H1 (cell line): Measurements from ENCODE around the gene BOLL. TPM values are rescaled to one million over a fixed set of nuclear protein-coding genes. Genes with fewer than 3 reads are reported as not detected.

Experiments used
- CEBPB ChIP-seq: IDR thresholded peaks from 2 replicates; pipeline ENCODE4 v1.6.1; 2012; ENCODE audit warnings: low read depth, low read length
- EP300 ChIP-seq, 2 experiments: IDR thresholded peaks; 1 replicate in 1 of 2; 2 replicates in 1 of 2; pipeline ENCODE4 v1.6.1; 2011 to 2012; ENCODE audit warnings: low read depth in 2 of 2, low read length in 2 of 2, mild to moderate bottlenecking in 2 of 2, borderline replicate concordance in 1 of 2, inconsistent platforms in 1 of 2, moderate library complexity in 1 of 2
- GTF2F1 ChIP-seq: IDR thresholded peaks from 2 replicates; pipeline ENCODE4 v1.6.1; 2012; ENCODE audit warnings: low read depth, low read length, improper control_type of control experiment, borderline replicate concordance
- HDAC6 ChIP-seq: IDR thresholded peaks from one replicate; pipeline ENCODE4 v1.7.1; 2012; ENCODE audit warnings: low read depth, mild to moderate bottlenecking, inconsistent platforms, low read length, moderate library complexity
- KDM5A ChIP-seq: fragments of 200-600 bp; IDR thresholded peaks from 2 replicates; pipeline ENCODE4 v1.7.1; 2012; ENCODE audit warnings: mild to moderate bottlenecking, low read length, inconsistent platforms, mixed read lengths
- MAFK ChIP-seq: IDR thresholded peaks from 2 replicates; pipeline ENCODE4 v1.6.1; 2012; ENCODE audit warnings: low read depth, mild to moderate bottlenecking, improper control_type of control experiment, low read length
- RAD21 ChIP-seq, 2 experiments: IDR thresholded peaks in 1 of 2; conservative IDR thresholded peaks in 1 of 2; 2 replicates each; pipeline ENCODE4 v1.6.1; 2011; ENCODE audit warnings: low read depth in 2 of 2, low read length in 2 of 2, improper control_type of control experiment in 1 of 2, inconsistent platforms in 1 of 2, mild to moderate bottlenecking in 1 of 2, moderate library complexity in 1 of 2
- RNF2 ChIP-seq: fragments of 200-900, 300-1000 bp; sonication (generic); IDR thresholded peaks from 2 replicates; pipeline ENCODE4 v1.7.1; 2016; ENCODE audit warnings: borderline replicate concordance, low read depth, mild to moderate bottlenecking, antibody characterized with exemption, low read length; ENCODE audit not compliant: poor library complexity, severe bottlenecking; ENCODE audit errors: missing control alignments
- SP1 ChIP-seq: IDR thresholded peaks from 2 replicates; pipeline ENCODE4 v1.6.1; 2011; ENCODE audit warnings: low read depth, low read length
- polyA plus RNA-seq, 7 experiments: library from polyadenylated mRNA; depleted of rRNA in 3 of 7; stranded (reverse) in 5 of 7; unstranded in 2 of 7; fragments of >200 nt in 5 of 7; fragments of 200-250 nt in 2 of 7; gene quantifications; 1 replicate in 5 of 7; 2 replicates in 1 of 7; 4 replicates in 1 of 7; pipeline versions ENCODE4 v1.2.1 to v1.2.3, GENCODE V29; 2011 to 2013; ENCODE audit warnings: missing spikeins in 2 of 7, mixed read lengths in 2 of 7
- total RNA-seq: library from RNA; stranded (reverse); fragmentation: NEBNext Ultra II Directional; extraction: Animal tissue kit (Norgen Biotek cat#: 25700); gene quantifications from 2 replicates; pipeline ENCODE4 v1.2.1, GENCODE V29; 2021
- TF ChIP-seq, protein P1 (sequence below): fragments of 300-600 bp; sonication (generic); IDR thresholded peaks from 2 replicates; pipeline ENCODE4 v1.7.1; 2012; ENCODE audit warnings: low read length, moderate library complexity, mild to moderate bottlenecking, inconsistent platforms; ENCODE audit not compliant: insufficient replicate concordance
- TF ChIP-seq, protein P2 (sequence below): IDR thresholded peaks from 2 replicates; pipeline ENCODE4 v1.6.1; 2012; ENCODE audit warnings: inconsistent platforms

Gene BOLL
- total and polyA plus RNA-seq, 2 of the 8 experiments (the other 6 are each of a cell fraction or from before 2014, with no cell fraction given), result not detected

DNA sequence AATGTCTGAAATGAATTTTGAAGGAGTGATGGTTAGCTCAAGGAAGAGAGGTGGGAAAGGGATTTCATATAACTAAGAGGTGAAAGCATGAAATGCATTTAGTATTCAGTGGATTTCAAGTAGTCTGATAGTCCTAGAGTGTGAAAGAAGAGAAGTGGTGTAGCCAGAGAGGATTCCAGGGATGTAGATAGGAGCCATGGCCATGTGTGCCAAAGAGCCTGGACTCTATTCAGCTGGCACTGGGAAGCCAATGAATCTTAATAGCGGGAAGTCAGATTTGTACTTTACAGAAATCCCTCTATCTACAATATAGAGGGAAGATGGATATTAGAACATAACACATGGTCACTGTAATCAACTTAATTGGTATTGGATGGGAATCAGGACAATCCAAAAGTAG is 8.3 kb upstream of the BOLL start (continued):
- TF ChIP-seq, protein P1, sequence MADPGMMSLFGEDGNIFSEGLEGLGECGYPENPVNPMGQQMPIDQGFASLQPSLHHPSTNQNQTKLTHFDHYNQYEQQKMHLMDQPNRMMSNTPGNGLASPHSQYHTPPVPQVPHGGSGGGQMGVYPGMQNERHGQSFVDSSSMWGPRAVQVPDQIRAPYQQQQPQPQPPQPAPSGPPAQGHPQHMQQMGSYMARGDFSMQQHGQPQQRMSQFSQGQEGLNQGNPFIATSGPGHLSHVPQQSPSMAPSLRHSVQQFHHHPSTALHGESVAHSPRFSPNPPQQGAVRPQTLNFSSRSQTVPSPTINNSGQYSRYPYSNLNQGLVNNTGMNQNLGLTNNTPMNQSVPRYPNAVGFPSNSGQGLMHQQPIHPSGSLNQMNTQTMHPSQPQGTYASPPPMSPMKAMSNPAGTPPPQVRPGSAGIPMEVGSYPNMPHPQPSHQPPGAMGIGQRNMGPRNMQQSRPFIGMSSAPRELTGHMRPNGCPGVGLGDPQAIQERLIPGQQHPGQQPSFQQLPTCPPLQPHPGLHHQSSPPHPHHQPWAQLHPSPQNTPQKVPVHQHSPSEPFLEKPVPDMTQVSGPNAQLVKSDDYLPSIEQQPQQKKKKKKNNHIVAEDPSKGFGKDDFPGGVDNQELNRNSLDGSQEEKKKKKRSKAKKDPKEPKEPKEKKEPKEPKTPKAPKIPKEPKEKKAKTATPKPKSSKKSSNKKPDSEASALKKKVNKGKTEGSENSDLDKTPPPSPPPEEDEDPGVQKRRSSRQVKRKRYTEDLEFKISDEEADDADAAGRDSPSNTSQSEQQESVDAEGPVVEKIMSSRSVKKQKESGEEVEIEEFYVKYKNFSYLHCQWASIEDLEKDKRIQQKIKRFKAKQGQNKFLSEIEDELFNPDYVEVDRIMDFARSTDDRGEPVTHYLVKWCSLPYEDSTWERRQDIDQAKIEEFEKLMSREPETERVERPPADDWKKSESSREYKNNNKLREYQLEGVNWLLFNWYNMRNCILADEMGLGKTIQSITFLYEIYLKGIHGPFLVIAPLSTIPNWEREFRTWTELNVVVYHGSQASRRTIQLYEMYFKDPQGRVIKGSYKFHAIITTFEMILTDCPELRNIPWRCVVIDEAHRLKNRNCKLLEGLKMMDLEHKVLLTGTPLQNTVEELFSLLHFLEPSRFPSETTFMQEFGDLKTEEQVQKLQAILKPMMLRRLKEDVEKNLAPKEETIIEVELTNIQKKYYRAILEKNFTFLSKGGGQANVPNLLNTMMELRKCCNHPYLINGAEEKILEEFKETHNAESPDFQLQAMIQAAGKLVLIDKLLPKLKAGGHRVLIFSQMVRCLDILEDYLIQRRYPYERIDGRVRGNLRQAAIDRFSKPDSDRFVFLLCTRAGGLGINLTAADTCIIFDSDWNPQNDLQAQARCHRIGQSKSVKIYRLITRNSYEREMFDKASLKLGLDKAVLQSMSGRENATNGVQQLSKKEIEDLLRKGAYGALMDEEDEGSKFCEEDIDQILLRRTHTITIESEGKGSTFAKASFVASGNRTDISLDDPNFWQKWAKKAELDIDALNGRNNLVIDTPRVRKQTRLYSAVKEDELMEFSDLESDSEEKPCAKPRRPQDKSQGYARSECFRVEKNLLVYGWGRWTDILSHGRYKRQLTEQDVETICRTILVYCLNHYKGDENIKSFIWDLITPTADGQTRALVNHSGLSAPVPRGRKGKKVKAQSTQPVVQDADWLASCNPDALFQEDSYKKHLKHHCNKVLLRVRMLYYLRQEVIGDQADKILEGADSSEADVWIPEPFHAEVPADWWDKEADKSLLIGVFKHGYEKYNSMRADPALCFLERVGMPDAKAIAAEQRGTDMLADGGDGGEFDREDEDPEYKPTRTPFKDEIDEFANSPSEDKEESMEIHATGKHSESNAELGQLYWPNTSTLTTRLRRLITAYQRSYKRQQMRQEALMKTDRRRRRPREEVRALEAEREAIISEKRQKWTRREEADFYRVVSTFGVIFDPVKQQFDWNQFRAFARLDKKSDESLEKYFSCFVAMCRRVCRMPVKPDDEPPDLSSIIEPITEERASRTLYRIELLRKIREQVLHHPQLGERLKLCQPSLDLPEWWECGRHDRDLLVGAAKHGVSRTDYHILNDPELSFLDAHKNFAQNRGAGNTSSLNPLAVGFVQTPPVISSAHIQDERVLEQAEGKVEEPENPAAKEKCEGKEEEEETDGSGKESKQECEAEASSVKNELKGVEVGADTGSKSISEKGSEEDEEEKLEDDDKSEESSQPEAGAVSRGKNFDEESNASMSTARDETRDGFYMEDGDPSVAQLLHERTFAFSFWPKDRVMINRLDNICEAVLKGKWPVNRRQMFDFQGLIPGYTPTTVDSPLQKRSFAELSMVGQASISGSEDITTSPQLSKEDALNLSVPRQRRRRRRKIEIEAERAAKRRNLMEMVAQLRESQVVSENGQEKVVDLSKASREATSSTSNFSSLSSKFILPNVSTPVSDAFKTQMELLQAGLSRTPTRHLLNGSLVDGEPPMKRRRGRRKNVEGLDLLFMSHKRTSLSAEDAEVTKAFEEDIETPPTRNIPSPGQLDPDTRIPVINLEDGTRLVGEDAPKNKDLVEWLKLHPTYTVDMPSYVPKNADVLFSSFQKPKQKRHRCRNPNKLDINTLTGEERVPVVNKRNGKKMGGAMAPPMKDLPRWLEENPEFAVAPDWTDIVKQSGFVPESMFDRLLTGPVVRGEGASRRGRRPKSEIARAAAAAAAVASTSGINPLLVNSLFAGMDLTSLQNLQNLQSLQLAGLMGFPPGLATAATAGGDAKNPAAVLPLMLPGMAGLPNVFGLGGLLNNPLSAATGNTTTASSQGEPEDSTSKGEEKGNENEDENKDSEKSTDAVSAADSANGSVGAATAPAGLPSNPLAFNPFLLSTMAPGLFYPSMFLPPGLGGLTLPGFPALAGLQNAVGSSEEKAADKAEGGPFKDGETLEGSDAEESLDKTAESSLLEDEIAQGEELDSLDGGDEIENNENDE, result no peak
- no peak for TF ChIP-seq KDM5A
- TF ChIP-seq MAFK, result no peak
- no peak for TF ChIP-seq RNF2
- TF ChIP-seq GTF2F1, result no peak
- no peak for TF ChIP-seq CEBPB
- no peak for TF ChIP-seq SP1
- TF ChIP-seq EP300 (IDR thresholded peaks at IDR 0.05; ENCODE audit: borderline replicate concordance in 1 of 2, low read depth in 2 of 2, low read length in 2 of 2), result no peak
- no peak for TF ChIP-seq HDAC6
- TF ChIP-seq, protein P2, sequence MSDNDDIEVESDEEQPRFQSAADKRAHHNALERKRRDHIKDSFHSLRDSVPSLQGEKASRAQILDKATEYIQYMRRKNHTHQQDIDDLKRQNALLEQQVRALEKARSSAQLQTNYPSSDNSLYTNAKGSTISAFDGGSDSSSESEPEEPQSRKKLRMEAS, result no peak
- no peak for TF ChIP-seq RAD21 (IDR thresholded peaks at IDR 0.05 in 1 of 2, conservative IDR thresholded peaks at IDR 0.05 in 1 of 2; ENCODE audit: low read depth in 2 of 2, low read length in 2 of 2)
